Chondrocyte (in vitro differentiated cells): ENCODE results near the gene ARMC12. TPM values are rescaled to one million over a fixed set of nuclear protein-coding genes. Genes with fewer than 3 reads are reported as not detected.

Source experiments
- DNase-seq: peaks from one replicate; pipeline ENCODE4 v3.0.0; 2021; ENCODE audit warnings: mixed read lengths, low spot score
- H3K27ac Mint-ChIP-seq: one replicate; pipeline ENCODE4 v1.8.0; 2021; ENCODE audit warnings: mild to moderate bottlenecking, moderate library complexity, mixed read lengths; ENCODE audit not compliant: unreplicated experiment
- H3K27me3 Mint-ChIP-seq: 2 replicates; pipeline ENCODE4 v1.8.0; 2021; ENCODE audit warnings: low read depth, mixed read lengths
- H3K36me3 Mint-ChIP-seq: 2 replicates; pipeline ENCODE4 v1.8.0; 2021; ENCODE audit warnings: low read depth, mixed read lengths
- H3K4me1 Mint-ChIP-seq: 2 replicates; pipeline ENCODE4 v1.8.0; 2021; ENCODE audit warnings: low read depth, mild to moderate bottlenecking, mixed read lengths
- H3K4me3 Mint-ChIP-seq: one replicate; pipeline ENCODE4 v1.8.0; 2021; ENCODE audit warnings: mild to moderate bottlenecking, moderate library complexity, mixed read lengths; ENCODE audit not compliant: unreplicated experiment
- H3K9me3 Mint-ChIP-seq: 2 replicates; pipeline ENCODE4 v1.8.0; 2021; ENCODE audit warnings: low read depth, mixed read lengths
- total RNA-seq: library from RNA; stranded (reverse); gene quantifications from 3 replicates; pipeline ENCODE4 v1.2.1, GENCODE V29; 2021
- TF ChIP-seq, protein P1 (sequence below): fragments of 200-600 bp; sonication (generic); IDR thresholded peaks from 2 replicates; pipeline ENCODE4 v1.5.0; 2021; ENCODE audit warnings: antibody characterized with exemption, mild to moderate bottlenecking, moderate library complexity

ARMC12 gene
- total RNA-seq, 1 donor from 2014 or later, result 1.9 TPM

DNA sequence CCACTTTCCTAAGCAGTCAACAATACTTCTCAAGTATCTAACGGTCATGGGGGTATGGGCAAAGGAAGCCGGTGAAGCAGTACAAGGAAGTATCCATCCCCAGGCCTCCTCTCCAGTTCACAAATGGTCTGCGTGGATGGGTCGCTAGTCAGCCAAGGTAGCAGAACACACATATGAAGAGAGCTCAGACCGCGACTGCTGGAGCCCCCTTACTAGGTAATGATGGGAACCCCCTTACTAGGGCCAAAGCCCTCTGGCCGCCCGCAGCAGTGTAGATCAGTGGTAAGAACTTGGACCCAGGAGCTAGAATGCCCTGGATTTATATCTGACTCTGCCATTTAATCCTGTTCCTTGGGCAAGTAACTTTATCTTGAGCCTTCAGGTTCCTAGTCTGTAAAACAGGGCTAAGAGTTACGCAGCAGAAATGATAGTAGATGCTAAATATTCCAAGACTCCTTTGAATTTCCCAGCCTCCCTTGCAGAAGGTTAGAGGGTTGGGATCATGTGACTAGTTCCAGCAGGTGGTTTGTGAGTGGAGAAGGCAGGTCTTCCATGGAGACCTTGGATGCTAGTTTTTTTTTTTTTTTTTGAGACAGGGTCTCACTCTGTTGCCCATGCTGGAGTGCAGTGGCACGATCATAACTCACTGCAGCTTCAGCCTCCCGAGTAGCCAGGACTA, 37.4 kb downstream of the ARMC12 start:
- H3K4me1 Mint-ChIP-seq, result peaks cover 7% of the 10 kb centered on the region
- no peaks in the 10 kb centered on the region for H3K36me3 Mint-ChIP-seq
- H3K9me3 Mint-ChIP-seq, result no peaks in the 10 kb centered on the region
- DNase-seq, result peak; percentile 68
- TF ChIP-seq, protein P1, sequence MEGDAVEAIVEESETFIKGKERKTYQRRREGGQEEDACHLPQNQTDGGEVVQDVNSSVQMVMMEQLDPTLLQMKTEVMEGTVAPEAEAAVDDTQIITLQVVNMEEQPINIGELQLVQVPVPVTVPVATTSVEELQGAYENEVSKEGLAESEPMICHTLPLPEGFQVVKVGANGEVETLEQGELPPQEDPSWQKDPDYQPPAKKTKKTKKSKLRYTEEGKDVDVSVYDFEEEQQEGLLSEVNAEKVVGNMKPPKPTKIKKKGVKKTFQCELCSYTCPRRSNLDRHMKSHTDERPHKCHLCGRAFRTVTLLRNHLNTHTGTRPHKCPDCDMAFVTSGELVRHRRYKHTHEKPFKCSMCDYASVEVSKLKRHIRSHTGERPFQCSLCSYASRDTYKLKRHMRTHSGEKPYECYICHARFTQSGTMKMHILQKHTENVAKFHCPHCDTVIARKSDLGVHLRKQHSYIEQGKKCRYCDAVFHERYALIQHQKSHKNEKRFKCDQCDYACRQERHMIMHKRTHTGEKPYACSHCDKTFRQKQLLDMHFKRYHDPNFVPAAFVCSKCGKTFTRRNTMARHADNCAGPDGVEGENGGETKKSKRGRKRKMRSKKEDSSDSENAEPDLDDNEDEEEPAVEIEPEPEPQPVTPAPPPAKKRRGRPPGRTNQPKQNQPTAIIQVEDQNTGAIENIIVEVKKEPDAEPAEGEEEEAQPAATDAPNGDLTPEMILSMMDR, result no peak
- H3K27ac Mint-ChIP-seq, result no peak overlapping the region
- no peak overlapping the region for H3K4me3 Mint-ChIP-seq
- H3K27me3 Mint-ChIP-seq, result peaks cover 19% of the 10 kb centered on the region

DNA sequence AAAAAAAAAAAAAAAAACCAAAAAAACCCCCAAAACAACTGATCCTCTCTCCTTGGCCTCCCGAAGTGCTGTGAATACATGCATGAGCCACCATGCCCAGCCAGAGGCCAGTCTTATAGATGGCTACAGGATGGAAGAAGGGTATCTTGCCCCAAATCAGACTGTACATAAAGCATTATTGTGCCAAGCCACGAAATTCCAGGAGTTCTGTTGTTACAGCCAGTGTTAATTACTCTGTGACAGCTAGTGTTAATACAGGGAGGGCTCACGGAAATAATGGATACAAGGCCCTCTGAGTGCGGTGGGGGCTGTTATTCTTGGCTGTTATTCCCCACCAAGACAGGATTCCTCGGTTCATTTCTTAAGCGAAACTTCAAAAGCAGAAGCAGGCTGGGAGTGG, 38.2 kb downstream of the ARMC12 start:
- TF ChIP-seq, protein P1, result no peak
- Mint-ChIP-seq H3K9me3 (no peaks in the 10 kb centered on the region), H3K4me1 (peaks cover 7% of the 10 kb centered on the region), H3K27ac (no peak overlapping the region), H3K36me3 (no peaks in the 10 kb centered on the region), H3K4me3 (no peak overlapping the region), H3K27me3 (peaks cover 19% of the 10 kb centered on the region)
- peak; percentile 5 for DNase-seq

DNA sequence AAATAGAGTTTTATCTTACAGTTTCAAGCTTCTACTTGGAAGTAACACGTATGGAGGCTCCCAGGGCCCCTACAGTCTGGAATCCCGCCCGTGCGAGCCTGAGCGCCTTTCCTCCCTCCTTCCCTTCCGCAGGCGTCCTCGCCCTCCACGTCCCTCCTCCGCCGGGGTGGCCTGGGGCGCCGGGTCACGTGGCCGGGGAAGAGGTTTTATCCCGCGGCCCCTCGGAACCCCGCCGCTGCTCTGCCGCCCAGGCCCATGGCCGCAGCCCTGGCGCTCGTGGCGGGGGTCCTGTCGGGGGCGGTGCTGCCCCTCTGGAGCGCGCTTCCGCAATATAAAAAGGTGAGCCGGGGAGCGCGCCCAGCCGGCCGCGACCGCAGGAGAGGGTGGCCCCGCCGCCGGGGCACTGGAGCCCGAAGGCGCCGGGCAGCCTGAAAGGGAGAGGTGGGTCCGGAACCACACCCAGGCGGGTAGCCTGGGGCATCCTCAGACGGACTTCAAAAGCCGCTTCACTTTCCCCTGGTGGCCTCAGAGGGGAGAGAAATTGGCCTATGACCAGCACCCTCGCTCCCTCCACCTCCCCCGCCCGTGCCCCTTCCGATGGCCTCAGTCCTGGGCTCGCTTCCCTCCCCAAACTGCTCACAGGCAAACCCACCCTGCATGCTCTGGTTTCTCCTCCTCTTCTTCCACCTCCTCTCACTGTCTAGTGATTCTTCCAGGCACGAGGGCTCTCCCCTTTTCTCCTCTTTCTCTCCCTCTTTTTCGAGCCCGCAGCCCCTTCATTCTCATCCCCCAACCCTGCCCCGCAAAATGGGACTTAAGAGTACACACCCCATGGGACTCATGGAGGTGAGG, 39.8 kb downstream of the ARMC12 start, which contains the start of gene CLPSL2:
TSS of gene CLPSL2 (plus strand) at position 235 of the 852 bp plus-strand sequence. CDS start at position 256, 21 bp downstream.
- Mint-ChIP-seq H3K9me3 (no peaks in the 10 kb centered on the region), H3K4me1 (peaks cover 7% of the 10 kb centered on the region), H3K27me3 (peaks cover 17% of the 10 kb centered on the region), H3K27ac (no peak within 1 kb of the TSS), H3K36me3 (no peaks in the 10 kb centered on the region), H3K4me3 (peak within 1 kb of the TSS; percentile 60)
- peak; percentile 55 for DNase-seq
- TF ChIP-seq, protein P1, result peak; percentile 18

DNA sequence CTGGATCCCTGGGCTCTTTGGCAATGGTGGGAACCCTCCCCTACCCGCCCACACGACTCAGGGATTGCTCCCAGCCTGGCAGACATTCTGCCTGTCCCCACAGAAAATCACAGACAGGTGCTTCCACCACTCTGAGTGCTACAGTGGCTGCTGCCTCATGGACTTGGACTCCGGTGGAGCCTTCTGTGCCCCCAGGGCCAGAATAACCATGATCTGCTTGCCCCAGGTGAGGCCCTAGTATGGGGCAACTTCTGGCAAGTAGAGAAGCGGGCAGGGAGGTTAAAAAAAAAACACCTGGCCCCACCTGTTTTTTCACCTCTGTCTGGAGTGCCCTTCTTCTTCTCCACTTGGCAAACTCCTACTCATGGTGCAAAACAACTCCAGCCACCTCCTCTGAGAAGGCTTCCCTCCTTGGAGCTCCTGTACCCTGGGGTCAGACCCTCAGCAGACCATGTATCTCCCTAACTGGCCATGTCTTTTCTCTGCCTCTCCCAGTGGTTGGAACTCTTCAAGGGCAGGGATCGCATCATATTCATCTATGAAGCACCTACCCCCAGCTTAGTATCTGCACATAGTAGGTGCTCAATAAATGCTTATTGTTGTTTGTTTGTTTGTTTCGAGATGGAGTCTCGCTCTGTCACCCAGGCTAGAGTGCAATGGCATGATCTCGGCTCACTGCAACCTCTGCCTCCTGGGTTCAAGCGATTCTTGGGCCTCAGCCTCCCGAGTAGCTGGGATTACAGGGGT, 40.7 kb downstream of the ARMC12 start:
- peaks cover 7% of the 10 kb centered on the region for H3K4me1 Mint-ChIP-seq
- TF ChIP-seq, protein P1, result no peak
- peaks cover 16% of the 10 kb centered on the region for H3K27me3 Mint-ChIP-seq
- DNase-seq, result peak; percentile 42
- peak overlapping the region; percentile 57 for H3K4me3 Mint-ChIP-seq
- H3K36me3 Mint-ChIP-seq, result no peaks in the 10 kb centered on the region
- H3K27ac Mint-ChIP-seq, result no peak overlapping the region
- no peaks in the 10 kb centered on the region for H3K9me3 Mint-ChIP-seq

DNA sequence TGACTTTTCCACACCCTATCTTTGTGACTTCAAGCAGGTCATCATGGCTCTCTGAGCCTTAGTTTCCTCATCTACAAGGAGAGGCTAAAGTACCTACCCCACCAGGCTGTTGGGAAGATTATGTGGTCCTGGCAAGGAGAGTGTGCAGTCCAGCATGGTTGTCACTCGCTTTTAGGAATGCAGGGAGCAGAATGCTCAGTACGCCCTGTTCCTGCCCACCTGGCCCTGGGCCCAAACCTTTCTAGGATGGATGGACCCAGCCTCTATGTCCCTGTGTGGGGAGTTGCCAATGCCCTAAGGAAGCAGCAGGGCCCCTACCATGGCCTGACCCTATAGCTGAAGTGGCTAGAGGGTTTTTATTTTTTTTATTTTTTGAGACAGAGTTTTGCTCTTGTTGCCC, 41.6 kb downstream of the ARMC12 start:
- Mint-ChIP-seq H3K36me3 (no peaks in the 10 kb centered on the region), H3K4me1 (peaks cover 7% of the 10 kb centered on the region), H3K9me3 (no peaks in the 10 kb centered on the region), H3K4me3 (no peak overlapping the region), H3K27ac (no peak overlapping the region), H3K27me3 (peaks cover 16% of the 10 kb centered on the region)
- DNase-seq, result peak; percentile 49
- TF ChIP-seq, protein P1, result no peak
